CD4-positive, alpha-beta T cell treated with Interleukin-17A for 4 hours (primary cell): Measurements from ENCODE around the gene CEMP1.
A peak's percentile ranks its signal among the peaks of the same experiment; 100 is the strongest.
"Not testable (repeated sequence)": the region's sequence is repeated elsewhere in the genome, so short reads cannot be mapped to it uniquely, and the experiment has no call there.

Experiments
- DNase-seq: peaks from one replicate; pipeline ENCODE4 v3.0.0-alpha.2; 2020; ENCODE audit warnings: mixed read lengths

CEMP1 gene, protein sequence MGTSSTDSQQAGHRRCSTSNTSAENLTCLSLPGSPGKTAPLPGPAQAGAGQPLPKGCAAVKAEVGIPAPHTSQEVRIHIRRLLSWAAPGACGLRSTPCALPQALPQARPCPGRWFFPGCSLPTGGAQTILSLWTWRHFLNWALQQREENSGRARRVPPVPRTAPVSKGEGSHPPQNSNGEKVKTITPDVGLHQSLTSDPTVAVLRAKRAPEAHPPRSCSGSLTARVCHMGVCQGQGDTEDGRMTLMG

DNA sequence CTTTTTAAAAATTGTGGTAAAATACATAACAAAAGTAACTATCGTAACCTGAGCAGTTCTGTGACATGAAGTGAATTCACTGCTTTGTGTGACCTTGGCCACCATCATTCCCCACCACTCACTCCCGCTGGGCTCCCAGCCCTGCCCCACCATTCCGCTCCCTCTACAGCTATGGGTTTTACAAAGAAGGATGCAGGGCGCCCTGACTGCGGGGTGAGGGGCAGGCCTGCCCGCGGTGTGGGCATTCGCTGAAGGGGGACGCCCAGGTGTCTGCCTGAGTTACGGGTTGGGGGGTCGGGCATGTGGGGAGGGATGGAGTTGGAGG, at the start of gene CEMP1:
Gene CEMP1 (minus strand): TSS at position 38 of the 325 bp plus-strand sequence. CDS start 335 bp downstream, outside the sequence.
- DNase-seq, result no peak

DNA sequence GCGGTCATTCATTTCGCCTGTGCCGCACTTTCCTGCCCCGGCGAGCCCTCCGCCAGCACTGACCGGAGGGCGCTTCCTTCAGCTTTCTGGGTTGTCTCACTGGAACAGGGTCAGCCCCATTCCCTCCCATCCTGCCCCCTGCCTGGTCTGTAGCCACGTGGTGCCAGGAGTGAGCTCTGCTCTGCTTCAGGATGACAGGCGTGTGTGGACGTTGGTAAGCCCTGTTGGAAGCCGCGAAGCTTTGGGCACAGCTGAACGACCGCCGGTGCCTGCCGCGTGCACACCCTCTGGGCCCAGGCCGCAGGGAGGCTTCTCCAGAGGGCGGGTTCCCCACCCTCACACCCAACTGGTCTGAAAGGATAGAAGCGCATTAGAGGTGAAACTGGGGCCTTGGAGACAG, 49.6 kb upstream of the CEMP1 start:
- DNase-seq, result not testable (repeated sequence)

DNA sequence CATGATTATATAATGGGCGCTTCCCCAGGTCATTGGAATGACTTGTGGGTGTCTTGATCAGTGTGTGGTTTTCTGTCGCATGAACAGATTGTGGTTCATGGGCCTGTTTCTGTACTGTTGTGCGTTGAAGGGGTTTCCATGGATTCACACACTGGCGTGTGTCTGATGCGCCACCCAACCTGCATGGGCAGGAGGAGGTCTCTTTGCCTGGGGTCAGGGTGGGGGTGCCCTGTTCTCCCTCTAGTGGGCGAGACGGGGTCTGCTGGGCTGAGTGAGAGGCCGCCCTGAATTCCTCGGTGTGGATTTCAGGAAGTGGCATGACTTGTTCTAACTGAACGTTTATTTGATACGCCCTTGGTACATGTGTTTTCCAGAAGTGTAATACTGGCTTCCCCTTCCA, 48.9 kb upstream of the CEMP1 start:
- not testable (repeated sequence) for DNase-seq

DNA sequence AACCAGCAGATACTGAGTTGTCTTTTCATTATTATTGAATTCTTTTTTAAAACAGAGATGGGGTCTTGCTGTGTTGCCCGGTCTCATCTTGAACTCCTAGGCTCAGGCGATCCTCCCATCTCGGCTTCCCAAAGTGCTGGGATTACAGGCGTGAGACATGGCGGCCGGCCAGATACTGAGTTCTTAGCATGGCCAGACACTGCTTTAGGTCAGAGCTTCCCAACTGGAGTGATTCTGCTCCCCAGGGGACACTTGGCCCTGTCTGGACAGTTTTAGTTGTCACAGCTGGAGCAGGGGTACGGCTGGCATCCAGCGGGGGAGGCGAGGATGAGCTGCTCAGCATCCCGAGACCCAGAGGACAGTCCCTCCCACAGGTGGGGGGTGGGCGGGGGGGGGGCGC, 47.7 kb upstream of the CEMP1 start:
- DNase-seq, result not testable (repeated sequence)

DNA sequence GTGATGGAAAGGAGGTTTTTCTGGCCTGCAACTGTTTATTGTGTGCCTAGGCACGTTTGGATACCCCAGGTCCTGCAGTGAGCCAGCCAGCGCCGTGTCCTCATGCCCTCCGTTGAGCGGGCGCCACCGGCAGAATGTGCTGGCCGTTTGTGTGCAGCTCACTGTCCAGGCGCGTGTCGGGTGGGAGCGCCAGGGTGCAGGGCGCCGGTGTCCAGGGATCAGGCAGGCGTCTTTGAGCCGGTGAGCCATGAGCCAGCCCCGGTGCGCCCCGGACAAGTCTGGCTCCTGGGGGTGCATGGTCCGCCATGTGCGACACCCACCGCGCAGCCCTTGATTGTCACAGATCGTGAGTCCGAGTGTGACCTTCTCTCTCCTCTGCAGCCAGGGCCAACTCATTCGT, 45.8 kb upstream of the CEMP1 start:
- DNase-seq, result not testable (repeated sequence)

DNA sequence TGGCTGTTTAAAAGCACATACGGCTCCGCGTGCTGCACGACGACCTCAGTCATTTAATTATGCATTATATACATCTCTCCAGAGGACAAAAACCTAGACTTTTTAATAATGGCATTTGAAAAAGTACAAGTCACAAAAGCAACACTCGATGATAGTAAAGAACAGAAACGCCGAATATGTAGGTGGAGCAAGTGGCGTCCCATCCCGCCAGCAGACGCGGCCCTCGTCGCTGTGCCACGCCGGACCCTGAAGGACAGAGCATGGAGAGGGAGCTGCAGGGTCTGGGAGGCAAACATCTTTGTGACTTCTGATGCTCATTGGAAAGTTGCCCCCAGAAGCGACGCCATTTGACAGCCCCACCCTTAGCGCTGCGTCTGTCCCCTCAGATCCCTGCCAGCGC, 44.6 kb upstream of the CEMP1 start:
- DNase-seq, result not testable (repeated sequence)

DNA sequence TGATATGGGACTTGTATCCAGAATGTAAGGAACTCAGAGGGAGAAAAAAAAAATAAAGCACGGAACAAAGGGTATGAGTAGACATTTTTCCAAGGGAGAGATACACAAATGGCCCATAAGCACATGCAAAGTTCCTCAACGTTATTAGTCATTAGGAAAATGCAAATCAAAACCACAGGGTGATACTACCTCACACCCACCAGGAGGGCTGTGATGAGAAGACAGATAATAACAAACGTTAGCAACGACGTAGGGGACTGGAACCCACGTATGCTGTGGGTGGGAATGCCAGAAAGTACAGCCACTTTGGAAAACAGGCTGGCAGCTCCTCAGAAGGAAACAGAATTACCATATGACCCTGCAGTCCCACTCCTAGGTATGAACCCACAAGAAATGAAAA, 41.5 kb upstream of the CEMP1 start:
- not testable (repeated sequence) for DNase-seq

DNA sequence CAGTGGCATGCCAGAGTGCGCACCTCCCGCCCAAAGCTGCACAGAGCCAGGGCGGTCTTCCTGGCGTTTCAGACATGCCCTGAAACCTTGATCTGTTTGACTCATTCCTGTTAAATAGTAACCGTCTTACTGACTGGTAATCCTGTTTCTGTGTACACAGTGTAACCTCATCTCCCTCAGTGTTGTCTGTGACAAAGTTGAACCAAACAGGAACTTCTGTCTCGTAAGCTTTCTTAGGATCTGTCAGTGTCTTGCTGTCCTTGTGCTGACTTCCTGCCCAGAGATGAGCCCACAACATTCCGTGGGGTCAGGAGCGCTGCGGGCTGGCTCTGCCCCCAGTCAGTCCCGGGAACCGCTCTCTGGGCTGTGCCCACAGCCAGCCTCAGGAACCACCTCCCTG, 37.4 kb upstream of the CEMP1 start:
- not testable (repeated sequence) for DNase-seq

DNA sequence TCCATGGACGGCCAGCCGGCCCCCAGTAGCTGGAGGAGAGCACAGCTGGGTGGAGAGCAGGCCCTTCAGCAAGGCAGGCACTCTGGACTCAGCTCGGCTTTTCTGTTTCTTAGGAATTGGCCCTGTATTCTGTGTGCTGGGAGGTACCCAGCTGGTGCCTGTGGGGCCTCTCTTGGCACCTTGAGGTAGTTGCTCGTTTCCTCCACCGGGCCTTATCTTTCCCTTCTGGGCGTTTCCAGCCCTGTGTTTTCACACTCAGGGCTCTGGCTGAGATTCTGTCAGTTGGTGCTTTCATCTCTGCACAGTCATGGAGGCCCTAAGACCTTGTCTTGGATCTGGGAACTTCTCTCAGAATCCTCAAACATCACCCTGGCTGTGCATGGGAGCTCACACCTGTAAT, 36.3 kb upstream of the CEMP1 start:
- not testable (repeated sequence) for DNase-seq

DNA sequence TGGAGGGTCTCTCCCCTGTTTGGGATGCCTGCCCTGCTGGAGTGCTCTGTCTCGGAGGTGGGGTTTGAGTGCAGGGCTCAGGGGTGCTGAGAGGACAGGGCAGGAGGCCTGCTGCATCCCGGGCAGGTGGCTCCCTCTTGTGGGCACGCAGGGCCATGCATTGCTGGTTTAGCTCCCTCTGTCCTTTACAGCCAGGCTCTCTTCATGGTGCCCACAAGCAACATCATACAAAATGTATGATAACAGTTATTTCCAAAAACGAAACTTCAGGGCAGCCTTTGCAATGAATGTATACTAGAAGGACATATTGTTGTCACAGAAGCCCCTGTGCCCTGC, 29.6 kb upstream of the CEMP1 start:
- not testable (repeated sequence) for DNase-seq

DNA sequence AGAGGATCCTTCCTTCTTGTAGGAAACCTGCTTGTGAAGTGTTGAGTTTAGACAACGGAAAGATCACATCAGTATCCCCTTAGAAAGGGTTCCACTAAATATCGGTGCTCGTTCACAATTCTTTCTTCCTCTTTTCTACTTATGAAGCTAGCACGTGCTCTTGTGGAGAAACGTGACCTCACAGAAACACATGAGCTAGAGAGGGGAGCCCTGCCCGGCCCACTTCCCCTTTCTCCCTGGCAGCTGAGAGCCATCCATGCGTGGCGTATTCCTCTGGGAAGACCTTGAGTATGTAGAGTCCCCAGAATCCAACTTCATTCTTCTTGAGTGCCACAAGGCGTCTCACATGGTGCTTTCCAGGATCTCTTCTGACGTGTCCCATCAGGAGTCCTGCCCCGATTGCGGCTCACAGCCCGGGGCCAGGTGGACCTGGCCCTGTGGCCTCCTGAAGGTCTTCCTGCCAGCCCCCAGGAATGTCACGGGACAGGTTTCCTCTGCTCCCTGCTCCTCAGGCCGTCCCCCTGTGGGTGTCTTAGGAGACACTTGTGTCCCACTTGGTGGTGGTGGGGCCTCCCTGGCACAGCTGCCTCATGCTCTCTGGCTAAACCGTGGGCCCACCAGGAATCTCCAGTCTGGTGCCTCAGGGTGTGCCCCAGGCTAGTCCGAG, 29.1 kb upstream of the CEMP1 start:
- DNase-seq, result not testable (repeated sequence)

DNA sequence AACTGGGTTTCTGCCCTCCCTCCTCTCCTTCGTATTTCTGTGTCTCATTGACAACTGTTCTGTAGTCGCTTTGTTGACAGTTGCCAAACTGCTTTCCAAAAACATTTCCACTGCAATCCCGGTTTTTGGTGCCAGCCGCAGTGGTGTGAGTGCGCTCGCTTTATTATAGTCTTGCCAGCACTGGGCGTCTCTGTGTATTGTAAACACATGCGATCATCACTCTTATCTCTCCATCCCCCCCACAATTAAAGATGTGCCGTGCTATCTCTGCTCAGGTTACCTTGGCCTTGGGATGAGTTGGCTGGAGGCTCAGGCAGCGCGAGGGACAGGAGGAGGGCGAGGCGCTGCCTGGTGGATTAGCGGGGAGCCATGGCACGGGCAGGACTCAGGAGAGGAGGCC, 25.9 kb upstream of the CEMP1 start:
- DNase-seq, result not testable (repeated sequence)

DNA sequence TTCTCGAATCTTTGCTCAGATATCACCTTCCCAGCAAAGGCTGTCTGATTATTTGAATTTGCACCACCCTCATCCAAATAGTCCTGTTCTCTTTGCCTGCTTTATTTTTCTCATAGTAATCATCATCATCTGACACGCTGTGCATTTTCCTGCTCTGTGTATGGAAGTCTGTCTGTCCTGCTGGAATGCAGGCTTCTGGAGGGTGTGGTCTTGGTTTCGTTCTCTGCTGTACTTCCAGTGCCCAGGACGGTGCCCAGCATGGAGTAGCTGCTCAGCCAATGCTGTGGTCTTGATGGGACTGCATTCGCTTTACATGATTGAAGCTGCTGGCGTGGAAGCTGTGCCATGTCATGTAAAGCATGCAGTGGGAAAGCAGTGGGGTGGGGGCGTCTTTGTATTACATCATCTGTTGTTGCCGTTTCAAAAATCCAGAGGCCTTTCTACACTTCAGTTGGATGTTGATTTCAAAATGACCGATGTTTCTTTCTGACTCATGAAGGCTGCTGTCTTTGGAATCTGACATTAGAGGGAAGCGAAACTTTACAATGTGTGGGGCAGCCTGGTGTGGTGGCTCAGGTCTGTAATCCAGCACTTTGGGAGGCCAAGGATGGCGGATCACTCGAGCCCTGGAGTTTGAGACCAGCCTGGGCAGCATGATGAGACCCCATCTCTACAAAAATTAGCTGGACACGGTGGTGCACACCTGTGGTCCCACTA, 23.7 kb upstream of the CEMP1 start:
- not testable (repeated sequence) for DNase-seq

DNA sequence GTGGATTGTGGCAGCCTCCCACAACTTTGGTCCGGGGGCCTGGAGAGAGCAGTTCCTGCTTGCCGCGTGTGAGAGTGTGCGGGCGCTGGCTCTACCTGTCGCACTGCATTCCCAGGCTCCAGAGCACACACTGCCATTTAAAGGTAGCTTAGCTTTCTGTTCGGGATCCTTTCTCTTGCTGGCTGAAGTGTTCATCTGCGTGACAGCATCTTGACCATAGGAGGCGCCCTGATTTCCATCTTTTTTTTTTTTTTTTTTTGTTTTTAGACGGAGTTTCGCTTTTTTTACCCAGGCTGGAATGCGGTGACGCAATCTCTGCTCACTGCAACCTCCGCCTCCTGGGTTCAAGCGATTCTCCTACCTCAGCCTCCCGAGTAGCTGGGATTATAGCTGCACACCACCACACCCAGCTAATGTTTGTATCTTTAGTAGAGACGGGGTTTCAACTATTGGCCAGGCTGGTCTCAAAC, 20.2 kb upstream of the CEMP1 start:
- not testable (repeated sequence) for DNase-seq

DNA sequence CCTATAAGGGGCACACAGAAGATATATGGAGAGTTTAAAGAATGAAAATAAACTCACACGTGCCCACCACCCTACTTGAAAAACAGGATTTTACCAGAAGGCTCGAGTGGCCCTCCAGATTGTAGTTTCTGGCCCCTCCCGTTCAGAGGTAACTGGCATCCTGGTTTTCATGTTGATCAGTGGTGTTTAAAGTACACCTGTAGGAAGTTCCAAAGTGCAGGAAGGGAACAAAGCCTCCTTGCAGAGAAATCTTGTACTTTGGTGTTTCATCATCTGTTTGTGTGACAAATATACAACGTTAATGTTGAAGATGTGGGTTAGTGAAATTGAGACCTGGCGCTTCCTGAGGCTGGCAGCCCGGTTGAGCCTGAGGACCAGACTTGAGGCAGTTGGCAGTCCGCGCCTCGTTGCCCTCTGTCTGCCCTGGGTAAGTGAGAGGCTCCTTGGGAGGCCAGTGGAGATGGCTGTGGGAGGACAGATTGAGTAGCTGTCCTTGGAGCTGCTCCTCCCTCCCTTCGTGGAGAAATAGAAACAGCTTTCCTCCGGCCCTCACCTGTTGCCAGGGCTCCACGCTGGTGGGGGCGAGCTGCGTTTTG, 19.2 kb upstream of the CEMP1 start:
- DNase-seq, result not testable (repeated sequence)

DNA sequence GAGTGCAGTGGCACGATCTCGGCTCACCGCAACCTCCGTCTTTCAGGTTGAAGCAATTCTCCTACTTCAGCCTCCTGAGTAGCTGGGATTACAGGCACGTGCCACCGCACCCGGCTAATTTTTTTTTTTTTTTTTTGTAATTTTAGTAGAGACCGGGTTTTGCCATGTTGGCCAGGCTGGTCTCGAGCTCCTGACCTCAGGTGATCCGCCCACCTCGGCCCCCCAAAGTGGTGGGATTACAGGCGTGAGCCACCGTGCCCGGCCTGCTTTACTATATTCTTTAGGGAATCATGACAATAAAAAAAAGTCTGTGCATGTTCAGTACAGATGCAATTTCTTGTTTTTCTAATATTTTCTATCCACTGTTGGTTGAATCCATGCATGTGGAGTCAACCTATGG, 12.6 kb upstream of the CEMP1 start:
- not testable (repeated sequence) for DNase-seq

DNA sequence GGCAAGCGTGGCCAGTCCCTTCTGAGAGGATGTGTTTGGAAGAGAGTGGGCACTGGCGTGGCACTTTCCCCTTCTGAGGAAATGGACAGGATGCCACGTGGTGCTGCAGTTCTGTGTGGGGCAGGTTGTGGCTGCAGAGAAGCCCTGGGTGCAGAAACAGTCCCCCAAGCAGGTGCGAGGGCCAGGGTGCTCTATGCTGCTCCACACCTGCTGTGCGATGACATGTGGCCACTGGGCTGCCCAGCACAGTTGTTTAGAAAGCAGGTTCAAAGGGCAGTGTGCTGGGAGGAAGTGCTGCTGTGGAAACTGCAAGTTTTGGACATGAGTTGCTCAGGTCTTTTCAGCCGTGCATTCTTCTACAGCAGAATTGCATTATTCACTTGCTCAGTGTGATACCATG, 10.2 kb upstream of the CEMP1 start:
- not testable (repeated sequence) for DNase-seq

DNA sequence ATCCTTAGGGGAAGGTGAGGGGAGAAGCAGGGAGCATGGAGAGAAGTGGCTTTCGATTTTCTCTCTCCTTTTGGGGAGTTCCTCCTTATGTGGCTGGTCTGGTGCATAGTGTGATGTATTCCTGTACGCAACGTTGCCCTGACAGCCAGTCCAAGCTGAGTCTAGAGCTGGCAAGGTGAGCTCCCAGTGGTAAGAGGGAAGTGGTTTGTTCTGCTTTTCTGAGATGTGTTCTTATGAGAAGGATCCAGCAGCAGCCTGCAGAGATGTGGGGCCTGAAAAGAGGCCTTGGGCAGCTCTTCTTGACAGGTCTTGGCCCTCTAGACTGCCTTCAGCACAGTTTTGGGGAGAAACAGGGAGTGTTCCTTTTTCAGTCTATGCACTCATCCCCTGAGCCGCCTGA, 9.7 kb upstream of the CEMP1 start:
- DNase-seq, result not testable (repeated sequence)

DNA sequence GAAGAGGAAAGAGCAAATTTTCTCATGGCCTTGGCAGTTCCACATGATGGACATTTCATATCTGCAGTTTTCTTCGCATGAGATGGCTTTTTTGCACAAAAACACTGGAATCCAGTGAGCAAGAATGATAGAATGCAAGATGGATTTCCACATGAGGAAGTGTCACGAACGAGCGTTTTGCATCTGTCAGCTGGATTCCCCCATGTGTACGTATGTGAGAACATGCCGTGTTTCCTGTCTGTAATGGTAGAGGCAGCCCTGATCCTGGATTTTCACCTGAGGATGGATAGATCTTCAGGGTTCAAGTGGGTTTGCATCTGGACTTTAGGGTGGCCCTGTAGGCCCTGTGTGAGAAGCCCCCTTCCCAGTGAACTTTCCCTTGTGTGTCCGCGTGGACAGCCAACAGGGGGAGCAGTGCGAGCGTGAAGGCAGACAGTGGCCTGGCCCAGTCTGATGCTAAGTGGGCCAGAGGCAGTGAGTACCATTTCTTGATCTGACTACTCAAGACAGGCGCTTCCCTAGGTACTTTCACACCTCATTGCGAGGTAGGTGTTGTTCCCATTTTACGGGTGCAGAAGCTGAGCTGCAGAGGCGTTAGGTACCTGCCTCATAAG, 8.7 kb upstream of the CEMP1 start:
- DNase-seq, result peak; percentile 41

DNA sequence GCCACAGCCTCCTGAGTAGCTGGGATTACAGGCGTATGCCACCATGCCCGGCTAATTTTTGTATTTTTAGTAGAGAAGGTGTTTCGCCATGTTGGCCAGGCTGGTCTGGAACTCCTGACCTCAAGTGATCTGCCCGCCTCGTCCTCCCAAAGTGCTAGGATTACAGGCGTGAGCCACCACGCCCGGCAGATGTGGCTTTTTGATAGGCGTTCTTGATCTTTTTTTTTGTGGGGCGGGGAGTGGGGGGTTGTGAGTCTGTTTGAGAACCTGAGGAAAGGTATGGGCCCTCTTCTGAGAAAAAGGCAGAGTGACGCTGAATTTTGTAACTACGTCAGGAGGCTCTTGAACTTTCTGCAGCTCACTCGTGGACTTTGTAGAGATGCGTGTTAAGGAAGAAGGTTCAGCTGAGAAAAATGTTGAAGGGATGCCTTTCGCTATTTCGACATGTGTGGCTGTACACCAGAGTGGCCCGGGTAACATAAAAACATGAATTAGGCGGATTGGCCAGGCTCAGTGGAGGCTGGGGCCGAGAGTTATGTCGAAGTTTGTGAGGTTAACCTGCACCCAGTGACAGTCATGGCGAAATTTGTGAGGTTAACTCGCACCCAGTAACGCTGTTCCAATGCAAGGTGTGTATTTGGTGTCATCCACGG, 8.1 kb upstream of the CEMP1 start:
- DNase-seq, result not testable (repeated sequence)

DNA sequence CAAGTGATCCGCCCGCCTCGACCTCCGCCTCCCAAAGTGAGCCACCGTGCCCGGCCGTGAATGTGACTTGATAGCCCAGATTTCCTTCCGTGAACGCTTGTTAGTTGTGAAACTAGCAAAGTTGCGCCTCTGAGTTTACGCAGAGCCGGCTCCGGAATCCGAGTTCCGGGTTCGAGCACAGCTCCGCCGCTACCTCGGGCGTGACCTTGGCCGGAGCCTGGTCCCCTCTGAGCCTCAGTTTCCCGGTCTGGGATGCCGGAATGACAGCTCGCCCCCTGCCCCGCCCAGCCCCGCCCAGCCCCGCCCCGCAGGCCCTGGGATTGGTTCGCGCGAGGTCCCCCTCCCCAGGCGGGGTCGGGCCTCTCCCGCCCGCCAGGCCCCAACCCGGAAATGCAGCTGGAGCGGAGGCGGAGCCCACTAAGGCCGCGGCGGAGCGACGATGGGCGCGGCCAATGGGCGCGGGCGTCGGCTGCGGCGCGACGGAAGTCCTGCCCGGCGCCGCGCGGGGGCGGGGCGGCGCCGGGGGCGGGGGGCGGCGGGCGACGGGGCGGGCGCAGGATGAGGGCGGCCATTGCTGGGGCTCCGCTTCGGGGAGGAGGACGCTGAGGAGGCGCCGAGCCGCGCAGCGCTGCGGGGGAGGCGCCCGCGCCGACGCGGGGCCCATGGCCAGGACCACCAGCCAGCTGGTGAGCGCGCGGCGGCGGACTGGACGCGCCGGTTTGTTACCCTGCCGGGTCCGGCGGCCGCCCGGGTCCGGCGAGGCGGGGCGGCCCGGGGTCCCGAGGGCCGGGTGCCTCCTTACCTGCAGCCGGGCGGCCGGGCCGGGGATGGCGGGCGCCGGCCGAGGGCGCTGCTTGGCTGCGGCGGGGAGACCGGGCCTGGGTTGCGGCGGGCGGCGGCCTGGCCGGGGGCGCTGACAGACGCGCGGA, 6.5 kb upstream of the CEMP1 start, which contains the start of gene PDPK1:
Gene PDPK1 (plus strand): TSS at position 571 of the 929 bp plus-strand sequence. CDS start 92 bp downstream, at position 663.
- DNase-seq, result peak; percentile 95
